BE2C (cell line): ENCODE measurements around the gene SKIC3.

Experiments
- DNase-seq: peaks from one replicate; pipeline ENCODE4 v3.0.0-alpha.2; 2020
- H3K27me3 ChIP-seq: fragments of 250-450 bp; sonication (Bioruptor Pico); 2 replicates; pipeline ENCODE4 v1.5.1; 2020; ENCODE audit warnings: mild to moderate bottlenecking
- H3K36me3 ChIP-seq: fragments of 250-450 bp; sonication (Bioruptor Pico); 2 replicates; pipeline ENCODE4 v1.5.1; 2020; ENCODE audit warnings: mild to moderate bottlenecking
- H3K4me1 ChIP-seq: fragments of 250-450 bp; sonication (Bioruptor Pico); 2 replicates; pipeline ENCODE4 v1.5.1; 2020
- H3K4me3 ChIP-seq: 2 replicates; pipeline ENCODE4 v1.5.1; 2011; ENCODE audit warnings: low read depth, low read length
- H3K9me3 ChIP-seq: fragments of 250-450 bp; sonication (Bioruptor Pico); 2 replicates; pipeline ENCODE4 v1.5.1; 2020
- TF ChIP-seq, protein P1 (sequence below): IDR thresholded peaks from 2 replicates; pipeline ENCODE4 v1.5.1; 2012; ENCODE audit warnings: mild to moderate bottlenecking, low read depth, low read length

Gene SKIC3

DNA sequence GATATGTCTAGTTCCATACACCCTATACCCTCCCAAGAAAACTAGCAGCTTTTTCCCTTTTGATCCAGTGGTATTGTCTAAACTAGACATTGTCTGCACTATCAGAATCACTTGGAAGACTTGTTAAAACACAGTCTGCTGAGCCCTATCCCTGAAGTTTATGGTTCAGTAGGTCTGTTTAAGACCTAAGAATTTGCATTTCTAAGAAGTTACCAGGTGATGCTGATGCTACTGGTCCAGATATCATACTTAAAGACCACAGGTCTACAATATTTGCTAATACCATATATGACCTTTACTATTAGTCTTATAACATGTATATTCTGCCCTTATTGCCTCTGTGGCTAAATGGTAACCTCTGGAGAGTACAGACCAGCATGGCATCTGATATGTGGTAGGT lies 23.3 kb downstream of the SKIC3 start:
- Histone ChIP-seq H3K36me3 (peaks cover 40% of the 10 kb centered on the region), H3K27me3 (no peaks in the 10 kb centered on the region), H3K4me3 (no peak overlapping the region), H3K4me1 (no peaks in the 10 kb centered on the region), H3K9me3 (no peaks in the 10 kb centered on the region)
- TF ChIP-seq, protein P1, sequence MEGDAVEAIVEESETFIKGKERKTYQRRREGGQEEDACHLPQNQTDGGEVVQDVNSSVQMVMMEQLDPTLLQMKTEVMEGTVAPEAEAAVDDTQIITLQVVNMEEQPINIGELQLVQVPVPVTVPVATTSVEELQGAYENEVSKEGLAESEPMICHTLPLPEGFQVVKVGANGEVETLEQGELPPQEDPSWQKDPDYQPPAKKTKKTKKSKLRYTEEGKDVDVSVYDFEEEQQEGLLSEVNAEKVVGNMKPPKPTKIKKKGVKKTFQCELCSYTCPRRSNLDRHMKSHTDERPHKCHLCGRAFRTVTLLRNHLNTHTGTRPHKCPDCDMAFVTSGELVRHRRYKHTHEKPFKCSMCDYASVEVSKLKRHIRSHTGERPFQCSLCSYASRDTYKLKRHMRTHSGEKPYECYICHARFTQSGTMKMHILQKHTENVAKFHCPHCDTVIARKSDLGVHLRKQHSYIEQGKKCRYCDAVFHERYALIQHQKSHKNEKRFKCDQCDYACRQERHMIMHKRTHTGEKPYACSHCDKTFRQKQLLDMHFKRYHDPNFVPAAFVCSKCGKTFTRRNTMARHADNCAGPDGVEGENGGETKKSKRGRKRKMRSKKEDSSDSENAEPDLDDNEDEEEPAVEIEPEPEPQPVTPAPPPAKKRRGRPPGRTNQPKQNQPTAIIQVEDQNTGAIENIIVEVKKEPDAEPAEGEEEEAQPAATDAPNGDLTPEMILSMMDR = no peak
- DNase-seq = no peak

DNA sequence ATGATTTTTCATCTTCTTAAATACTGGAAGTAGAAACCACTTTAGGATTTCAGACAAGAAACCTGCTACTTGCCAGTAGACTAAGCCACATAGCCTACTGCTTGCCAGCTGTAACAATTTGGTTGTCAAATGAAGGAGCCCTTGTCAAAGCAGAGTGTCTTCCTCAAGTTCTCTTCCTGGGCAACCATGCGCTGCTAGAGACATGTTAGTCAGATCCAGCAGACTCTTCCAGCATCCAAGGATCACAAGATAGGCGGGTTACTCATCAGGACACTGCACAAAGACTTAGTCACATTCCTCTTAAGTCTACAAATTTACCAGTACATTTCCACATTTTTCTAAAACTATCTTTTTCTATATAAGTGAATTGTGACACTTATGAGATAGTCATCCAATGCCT lies 24.4 kb downstream of the SKIC3 start:
- peaks cover 44% of the 10 kb centered on the region for H3K36me3 ChIP-seq
- H3K27me3 ChIP-seq = no peaks in the 10 kb centered on the region

DNA sequence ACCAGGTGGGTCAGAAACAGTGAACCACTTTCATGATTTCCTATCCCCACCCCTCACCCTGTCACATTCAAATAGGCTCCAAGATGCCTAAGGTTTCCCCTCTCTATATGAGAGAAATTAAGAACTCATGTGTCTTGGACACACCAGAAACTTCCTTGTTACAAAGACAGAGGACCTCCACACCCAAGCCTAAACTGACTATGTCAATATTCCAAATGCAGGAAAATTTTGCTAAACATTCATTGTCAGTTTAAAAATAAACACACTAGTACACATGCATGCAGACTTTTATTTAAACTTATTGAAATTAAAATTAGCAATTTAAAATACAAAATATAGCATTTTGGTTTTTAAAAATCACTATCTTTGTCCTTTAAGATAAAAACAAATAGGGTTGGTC lies 26.2 kb downstream of the SKIC3 start:
- TF ChIP-seq, protein P1 = no peak
- Histone ChIP-seq H3K4me3 (no peak overlapping the region), H3K27me3 (no peaks in the 10 kb centered on the region), H3K9me3 (no peaks in the 10 kb centered on the region), H3K4me1 (no peaks in the 10 kb centered on the region), H3K36me3 (peaks cover 53% of the 10 kb centered on the region)
- DNase-seq = no peak

More for the DNA sequence above, 24.4 kb downstream of the SKIC3 start:
- Histone ChIP-seq H3K4me3 (no peak overlapping the region), H3K9me3 (no peaks in the 10 kb centered on the region), H3K4me1 (no peaks in the 10 kb centered on the region)
- TF ChIP-seq, protein P1 = no peak
- no peak for DNase-seq

DNA sequence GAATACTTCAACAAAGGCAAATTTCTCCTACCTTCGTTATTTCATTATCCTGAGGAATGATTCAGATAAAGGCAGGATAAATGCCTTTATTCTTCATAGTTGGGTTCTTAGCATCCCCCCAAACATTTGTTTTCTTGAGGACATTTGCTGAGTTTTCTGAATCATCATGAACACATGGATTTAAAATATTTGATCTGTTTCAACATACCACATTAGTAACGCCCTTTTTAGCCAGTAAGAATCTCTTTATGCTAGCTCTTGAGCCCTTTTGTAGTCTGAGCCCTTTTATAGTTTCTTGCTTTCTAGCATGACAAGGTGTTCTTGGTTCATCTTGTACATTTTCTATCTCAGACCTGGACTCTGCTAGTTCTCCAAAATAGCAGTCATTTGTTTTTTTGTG lies 27.9 kb downstream of the SKIC3 start:
- TF ChIP-seq, protein P1 = no peak
- peaks cover 57% of the 10 kb centered on the region for H3K36me3 ChIP-seq
- no peaks in the 10 kb centered on the region for H3K9me3 ChIP-seq
- H3K4me1 ChIP-seq = no peaks in the 10 kb centered on the region
- H3K27me3 ChIP-seq = no peaks in the 10 kb centered on the region
- H3K4me3 ChIP-seq = no peak overlapping the region
- no peak for DNase-seq

DNA sequence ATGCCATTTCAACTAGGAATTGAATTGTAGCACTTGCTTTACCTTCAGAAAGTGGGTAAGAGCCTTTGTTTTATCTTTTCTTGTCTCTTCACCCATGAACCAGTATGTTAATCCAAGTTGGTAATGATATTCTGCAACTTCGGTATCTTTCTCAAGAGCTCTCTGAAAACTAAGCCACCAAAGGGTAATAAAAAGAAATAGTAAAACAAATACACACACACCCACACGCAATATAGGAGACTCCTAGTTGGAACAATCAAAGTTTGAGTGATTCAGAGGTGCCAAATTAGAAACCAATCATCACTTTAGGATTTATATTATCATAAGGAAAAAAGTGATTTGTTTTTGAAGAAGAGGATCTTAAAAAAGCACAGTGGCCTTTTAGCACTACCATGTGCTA lies 30.4 kb downstream of the SKIC3 start:
- H3K4me1 ChIP-seq = no peaks in the 10 kb centered on the region
- no peaks in the 10 kb centered on the region for H3K27me3 ChIP-seq
- no peak for DNase-seq
- TF ChIP-seq, protein P1 = no peak
- no peak overlapping the region for H3K4me3 ChIP-seq
- H3K9me3 ChIP-seq = no peaks in the 10 kb centered on the region
- peaks cover 62% of the 10 kb centered on the region for H3K36me3 ChIP-seq

DNA sequence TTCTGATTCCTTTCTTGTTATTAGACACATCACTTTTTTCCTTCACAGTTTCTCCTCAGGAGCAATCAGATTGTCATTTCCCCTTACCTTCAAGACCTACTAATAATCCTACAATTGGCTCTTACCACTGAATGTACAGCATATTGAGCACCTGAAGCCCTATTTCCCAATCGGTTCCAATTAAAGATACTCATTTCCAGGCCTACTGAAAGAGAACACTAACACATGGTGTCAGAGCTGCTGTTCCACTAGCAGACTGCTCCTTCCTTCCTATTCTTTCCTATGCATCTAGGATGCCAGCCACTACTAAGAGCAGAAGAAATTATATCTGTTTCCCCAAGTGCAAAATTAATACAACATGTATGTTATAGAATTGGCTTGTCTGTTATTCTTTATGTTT lies 34.6 kb downstream of the SKIC3 start:
- Histone ChIP-seq H3K27me3 (no peaks in the 10 kb centered on the region), H3K9me3 (no peaks in the 10 kb centered on the region), H3K4me3 (no peak overlapping the region), H3K36me3 (peaks cover 60% of the 10 kb centered on the region), H3K4me1 (no peaks in the 10 kb centered on the region)
- DNase-seq = no peak
- TF ChIP-seq, protein P1 = no peak
